Measurements from ENCODE around the gene MTFP1.

GRCh38 chr22:30397656-30398635, 27.6 kb upstream of the MTFP1 start:
- TF ChIP-seq POLR2A (IDR thresholded peaks at IDR 0.05; ENCODE audit: low read length) = peak; percentile 41
- no peak for TF ChIP-seq GATA1 (IDR thresholded peaks at IDR 0.05; ENCODE audit: low read depth, low read length)

All from erythroblast (primary cell).